Measurements from ENCODE around the gene MAP2K4.

GRCh38 chr17:12122075-12122474 is 101.4 kb downstream of the MAP2K4 start:
- TF ChIP-seq GATA2 (IDR thresholded peaks at IDR 0.05; ENCODE audit: low read depth, low read length) (no peak), GATA3 (IDR thresholded peaks at IDR 0.05; ENCODE audit: low read depth, low read length) (no peak)

Data from SH-SY5Y (cell line).